Natural killer cell (primary cell): ENCODE measurements around the gene BICDL1. TPM values are rescaled to one million over a fixed set of nuclear protein-coding genes. Genes with fewer than 3 reads are reported as not detected.
"Not testable (repeated sequence)": the region's sequence is repeated elsewhere in the genome, so short reads cannot be mapped to it uniquely, and the experiment has no call there.

Experiments used
- ATAC-seq, 3 donors: fragments of 150-1000 bp in 2 of 3; fragments of 200-7000 bp in 1 of 3; cut with Tn5 transposase; 1 replicate in 1 of 3; 2 replicates in 2 of 3; pipeline ENCODE4 v1.10.0; 2021; ENCODE audit warnings: mild to moderate bottlenecking in 2 of 3, moderate library complexity in 2 of 3
- DNase-seq, 2 donors: peaks; one replicate each; pipeline versions ENCODE4 v3.0.0 to v3.0.0-alpha.2; 2013 to 2021; ENCODE audit warnings: mixed read lengths in 1 of 2
- H3K27ac ChIP-seq: one replicate; pipeline ENCODE4 v1.5.1; 2013; ENCODE audit warnings: mild to moderate bottlenecking, low read length
- H3K27me3 ChIP-seq: one replicate; pipeline ENCODE4 v1.6.1; 2013; ENCODE audit warnings: low read length; ENCODE audit not compliant: control insufficient read depth, insufficient read depth
- H3K36me3 ChIP-seq: one replicate; pipeline ENCODE4 v1.6.1; 2013; ENCODE audit warnings: low read length; ENCODE audit not compliant: control insufficient read depth, insufficient read depth
- H3K4me1 ChIP-seq: one replicate; pipeline ENCODE4 v1.6.1; 2013; ENCODE audit warnings: low read length; ENCODE audit not compliant: control insufficient read depth, insufficient read depth
- H3K4me3 ChIP-seq: one replicate; pipeline ENCODE4 v1.5.1; 2013; ENCODE audit warnings: low read length
- H3K9me3 ChIP-seq: one replicate; pipeline ENCODE4 v1.6.1; 2013; ENCODE audit warnings: low read length; ENCODE audit not compliant: control insufficient read depth, insufficient read depth
- H3K27ac Mint-ChIP-seq, 2 donors: one replicate each; pipeline ENCODE4 v1.8.0; 2022; ENCODE audit warnings: mild to moderate bottlenecking in 2 of 2, mixed read lengths in 2 of 2, moderate library complexity in 1 of 2
- H3K27me3 Mint-ChIP-seq, 2 donors: one replicate each; pipeline ENCODE4 v1.8.0; 2022; ENCODE audit warnings: low read depth in 2 of 2, mixed read lengths in 2 of 2
- H3K36me3 Mint-ChIP-seq: one replicate; pipeline ENCODE4 v1.8.0; 2022; ENCODE audit warnings: mixed read lengths
- H3K4me1 Mint-ChIP-seq, 2 donors: one replicate each; pipeline ENCODE4 v1.8.0; 2022; ENCODE audit warnings: mixed read lengths in 2 of 2
- H3K4me3 Mint-ChIP-seq: one replicate; pipeline ENCODE4 v1.8.0; 2022; ENCODE audit warnings: mild to moderate bottlenecking, moderate library complexity, mixed read lengths
- H3K9me3 Mint-ChIP-seq, 2 donors: one replicate each; pipeline ENCODE4 v1.8.0; 2022; ENCODE audit warnings: mixed read lengths in 2 of 2
- CTCF ChIP-seq: fragments of 200-600 bp; IDR thresholded peaks from one replicate; pipeline ENCODE4 v1.8.0; 2022; ENCODE audit warnings: antibody characterized with exemption
- WGBS: methylation state at CpG from one replicate; pipeline ENCODE4 v1.1.7; 2013; ENCODE audit warnings: missing lambda C conversion rate; ENCODE audit not compliant: insufficient coverage; 5-methylcytosine and 5-hydroxymethylcytosine counted together
- intact Hi-C: fragments of 100-400 bp; cut with micrococcal nuclease; formaldehyde crosslinking; loops from one replicate; pipeline ENCODE4 v1.14.2; 2022
- total RNA-seq, 4 donors: library from RNA; stranded (reverse); fragments of 120-200 nt in 1 of 4; gene quantifications; one replicate each; pipeline versions ENCODE4 v1.2.3 to v1.2.4, GENCODE V29; 2013 to 2022

BICDL1 gene
- total RNA-seq, 3 donors from 2014 or later (not counting 1 experiment from before 2014, with no cell fraction given): 29.3 to 37.1 (median 34.3) TPM

- intact Hi-C loops: no loop called here
- no peak for TF ChIP-seq CTCF
- Histone ChIP-seq H3K27ac (no peak overlapping the region), H3K9me3 (no peaks in the 10 kb centered on the region), H3K27me3 (no peaks in the 10 kb centered on the region), H3K4me3 (no peak overlapping the region), H3K4me1 (no peaks in the 10 kb centered on the region), H3K36me3 (no peaks in the 10 kb centered on the region)
- WGBS: 95% methylated on average over 9 of the region's 11 CpGs
- ATAC-seq (no peak), DNase-seq (peak in 1 of 2 donors; percentile 73)
- no peak overlapping the region for H3K27ac Mint-ChIP-seq
- H3K4me1 Mint-ChIP-seq: no peaks in the 10 kb centered on the region
- no peaks in the 10 kb centered on the region for H3K36me3 Mint-ChIP-seq
- no peak overlapping the region for H3K4me3 Mint-ChIP-seq
- H3K27me3 Mint-ChIP-seq: no peaks in the 10 kb centered on the region
- no peaks in the 10 kb centered on the region for H3K9me3 Mint-ChIP-seq
Observed at GRCh38 chr12:120041386-120042231, 52.6 kb downstream of the BICDL1 start.

- peaks cover 15% of the 10 kb centered on the region in 2 donors for H3K4me1 Mint-ChIP-seq
- H3K36me3 ChIP-seq, H3K27me3 ChIP-seq, DNase-seq, H3K27ac Mint-ChIP-seq, H3K4me3 ChIP-seq, H3K9me3 Mint-ChIP-seq, intact Hi-C loops, H3K4me1 ChIP-seq, ATAC-seq, H3K36me3 Mint-ChIP-seq, H3K27ac ChIP-seq, H3K4me3 Mint-ChIP-seq, H3K9me3 ChIP-seq, H3K27me3 Mint-ChIP-seq: not testable (repeated sequence)
- 100% methylated on average over 2 of the region's 5 CpGs for WGBS
Observed at GRCh38 chr12:120045367-120045766, 56.3 kb downstream of the BICDL1 start.

- ATAC-seq (no peak), DNase-seq (no peak)
- H3K27ac ChIP-seq: no peak overlapping the region
- H3K36me3 ChIP-seq: no peaks in the 10 kb centered on the region
- intact Hi-C loops: no loop called here
- H3K4me1 ChIP-seq: peaks cover 3% of the 10 kb centered on the region
- H3K36me3 Mint-ChIP-seq: no peaks in the 10 kb centered on the region
- H3K9me3 Mint-ChIP-seq: no peaks in the 10 kb centered on the region
- H3K4me3 ChIP-seq: no peak overlapping the region
- H3K9me3 ChIP-seq: no peaks in the 10 kb centered on the region
- no peaks in the 10 kb centered on the region for H3K27me3 Mint-ChIP-seq
- H3K27ac Mint-ChIP-seq: no peak overlapping the region
- no peak overlapping the region for H3K4me3 Mint-ChIP-seq
- H3K27me3 ChIP-seq: no peaks in the 10 kb centered on the region
- no peak for TF ChIP-seq CTCF
- 92% methylated on average over 1 of the region's 1 CpG for WGBS
- H3K4me1 Mint-ChIP-seq: peaks cover 15% of the 10 kb centered on the region in 2 donors
Observed at GRCh38 chr12:120047072-120047471, 58.0 kb downstream of the BICDL1 start.

GRCh38 chr12:120048263-120048662 is 59.2 kb downstream of the BICDL1 start:
- TF ChIP-seq CTCF: no peak
- Histone ChIP-seq H3K4me1 (peaks cover 3% of the 10 kb centered on the region), H3K27ac (no peak overlapping the region), H3K4me3 (no peak overlapping the region), H3K9me3 (no peaks in the 10 kb centered on the region), H3K27me3 (no peaks in the 10 kb centered on the region), H3K36me3 (no peaks in the 10 kb centered on the region)
- Mint-ChIP-seq H3K9me3 (peaks cover 0 to 2% of the 10 kb centered on the region in 2 donors), H3K36me3 (no peaks in the 10 kb centered on the region), H3K4me3 (no peak overlapping the region), H3K27ac (peak overlapping the region; percentile 74 to 78), H3K27me3 (no peaks in the 10 kb centered on the region), H3K4me1 (peaks cover 15% of the 10 kb centered on the region in 2 donors)
- ATAC-seq: peak; percentile 50 to 54 (median 54)
- DNase-seq: peak in 1 of 2 donors; percentile 54
- intact Hi-C loops: no loop called here
